Parathyroid adenoma (tissue), 2 donors: ENCODE measurements around the gene SKAP1.
"Not testable (repeated sequence)": the region's sequence is repeated elsewhere in the genome, so short reads cannot be mapped to it uniquely, and the experiment has no call there.

Experiments
- H2AFZ ChIP-seq: fragments of 300-600 bp; sonication (generic); one replicate; pipeline ENCODE4 v1.7.0; 2017; ENCODE audit warnings: antibody characterized with exemption, mild to moderate bottlenecking
- H3K27ac ChIP-seq: fragments of 300-600 bp; sonication (generic); one replicate; pipeline ENCODE4 v1.7.0; 2017
- H3K27me3 ChIP-seq: fragments of 300-600 bp; sonication (generic); one replicate; pipeline ENCODE4 v1.7.0; 2017; ENCODE audit warnings: low read length; ENCODE audit not compliant: control insufficient read depth, insufficient read depth
- H3K36me3 ChIP-seq: fragments of 300-600 bp; sonication (generic); one replicate; pipeline ENCODE4 v1.7.0; 2017; ENCODE audit warnings: low read length; ENCODE audit not compliant: control insufficient read depth, insufficient read depth
- H3K4me1 ChIP-seq: fragments of 300-600 bp; sonication (generic); one replicate; pipeline ENCODE4 v1.7.0; 2017; ENCODE audit warnings: control low read depth
- H3K4me2 ChIP-seq: fragments of 300-600 bp; sonication (generic); one replicate; pipeline ENCODE4 v1.7.0; 2017; ENCODE audit warnings: low read length
- H3K4me3 ChIP-seq: fragments of 300-600 bp; sonication (generic); one replicate; pipeline ENCODE4 v1.7.0; 2017; ENCODE audit warnings: low read depth, low read length
- H3K79me2 ChIP-seq: fragments of 300-600 bp; sonication (generic); one replicate; pipeline ENCODE4 v1.7.0; 2017; ENCODE audit warnings: control low read depth
- H3K9ac ChIP-seq: fragments of 300-600 bp; sonication (generic); one replicate; pipeline ENCODE4 v1.7.0; 2017; ENCODE audit warnings: mild to moderate bottlenecking
- H3K9me3 ChIP-seq: fragments of 300-600 bp; sonication (generic); one replicate; pipeline ENCODE4 v1.7.0; 2017; ENCODE audit warnings: low read length; ENCODE audit not compliant: control insufficient read depth
- TF ChIP-seq, protein P1 (sequence below): fragments of 300-600 bp; sonication (generic); IDR thresholded peaks from one replicate; pipeline ENCODE4 v1.7.0; 2017; ENCODE audit warnings: antibody characterized with exemption, mild to moderate bottlenecking
- donor health status: primary hyperparathyroidism.

The SKAP1 gene

GRCh38 chr17:48207776-48208544, 222.1 kb downstream of the SKAP1 start:
- Histone ChIP-seq H3K36me3 (no peaks in the 10 kb centered on the region), H3K27ac (no peak overlapping the region), H3K27me3 (no peaks in the 10 kb centered on the region), H3K4me1 (no peaks in the 10 kb centered on the region), H3K79me2 (no peaks in the 10 kb centered on the region), H3K4me3 (no peak overlapping the region), H3K9me3 (no peaks in the 10 kb centered on the region), H2AFZ (no peak overlapping the region), H3K4me2 (no peak overlapping the region), H3K9ac (no peak overlapping the region)
- TF ChIP-seq, protein P1, sequence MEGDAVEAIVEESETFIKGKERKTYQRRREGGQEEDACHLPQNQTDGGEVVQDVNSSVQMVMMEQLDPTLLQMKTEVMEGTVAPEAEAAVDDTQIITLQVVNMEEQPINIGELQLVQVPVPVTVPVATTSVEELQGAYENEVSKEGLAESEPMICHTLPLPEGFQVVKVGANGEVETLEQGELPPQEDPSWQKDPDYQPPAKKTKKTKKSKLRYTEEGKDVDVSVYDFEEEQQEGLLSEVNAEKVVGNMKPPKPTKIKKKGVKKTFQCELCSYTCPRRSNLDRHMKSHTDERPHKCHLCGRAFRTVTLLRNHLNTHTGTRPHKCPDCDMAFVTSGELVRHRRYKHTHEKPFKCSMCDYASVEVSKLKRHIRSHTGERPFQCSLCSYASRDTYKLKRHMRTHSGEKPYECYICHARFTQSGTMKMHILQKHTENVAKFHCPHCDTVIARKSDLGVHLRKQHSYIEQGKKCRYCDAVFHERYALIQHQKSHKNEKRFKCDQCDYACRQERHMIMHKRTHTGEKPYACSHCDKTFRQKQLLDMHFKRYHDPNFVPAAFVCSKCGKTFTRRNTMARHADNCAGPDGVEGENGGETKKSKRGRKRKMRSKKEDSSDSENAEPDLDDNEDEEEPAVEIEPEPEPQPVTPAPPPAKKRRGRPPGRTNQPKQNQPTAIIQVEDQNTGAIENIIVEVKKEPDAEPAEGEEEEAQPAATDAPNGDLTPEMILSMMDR: no peak

- H3K4me1 ChIP-seq, H3K79me2 ChIP-seq, H3K27ac ChIP-seq, H3K36me3 ChIP-seq, H3K4me2 ChIP-seq, H3K9me3 ChIP-seq, H2AFZ ChIP-seq, H3K4me3 ChIP-seq, H3K27me3 ChIP-seq, H3K9ac ChIP-seq: not testable (repeated sequence)
These were observed 223.0 kb downstream of the SKAP1 start for GRCh38 chr17:48207036-48207435.

GRCh38 chr17:48202959-48203358, 227.1 kb downstream of the SKAP1 start:
- TF ChIP-seq, protein P1: no peak
- no peak overlapping the region for H3K4me2 ChIP-seq
- H3K4me3 ChIP-seq: no peak overlapping the region
- H2AFZ ChIP-seq: no peak overlapping the region
- no peak overlapping the region for H3K9ac ChIP-seq
- no peaks in the 10 kb centered on the region for H3K4me1 ChIP-seq
- no peaks in the 10 kb centered on the region for H3K9me3 ChIP-seq
- no peak overlapping the region for H3K27ac ChIP-seq
- no peaks in the 10 kb centered on the region for H3K79me2 ChIP-seq
- H3K36me3 ChIP-seq: no peaks in the 10 kb centered on the region
- no peaks in the 10 kb centered on the region for H3K27me3 ChIP-seq

DNA sequence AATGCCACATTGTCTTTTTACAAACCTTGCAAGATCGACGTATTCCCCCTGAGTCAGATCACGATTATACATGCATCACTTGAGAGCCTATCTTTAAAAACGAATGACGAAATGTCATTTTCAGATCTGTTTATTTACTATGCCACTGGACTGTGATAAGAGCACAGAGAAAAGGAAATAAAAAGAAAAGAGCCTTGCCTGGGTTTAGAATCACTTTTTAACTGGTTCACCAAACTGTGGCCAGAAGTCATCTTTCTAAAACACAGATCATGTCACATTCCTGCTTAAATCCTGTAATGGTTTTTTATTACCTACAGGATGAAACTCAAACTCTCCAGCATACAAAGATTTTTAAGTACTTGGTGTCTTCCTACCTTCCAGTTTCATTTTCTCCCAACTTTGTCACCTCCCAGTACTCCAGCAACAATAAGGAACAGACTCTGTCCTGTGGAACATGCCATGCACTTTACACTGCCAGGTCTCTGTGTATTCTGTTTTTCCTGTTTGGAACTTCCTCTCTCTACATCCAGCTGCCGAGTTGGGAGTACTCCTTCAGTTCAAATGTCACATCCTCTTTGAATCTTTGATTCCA, 231.0 kb downstream of the SKAP1 start:
- Histone ChIP-seq H3K36me3 (no peaks in the 10 kb centered on the region), H2AFZ (no peak overlapping the region), H3K27me3 (no peaks in the 10 kb centered on the region), H3K4me3 (peak overlapping the region; percentile 0), H3K79me2 (no peaks in the 10 kb centered on the region), H3K27ac (no peak overlapping the region), H3K4me1 (no peaks in the 10 kb centered on the region), H3K9ac (no peak overlapping the region), H3K9me3 (no peaks in the 10 kb centered on the region), H3K4me2 (peak overlapping the region; percentile 29)
- TF ChIP-seq, protein P1: no peak

- Histone ChIP-seq H3K9me3 (no peaks in the 10 kb centered on the region), H3K79me2 (no peaks in the 10 kb centered on the region), H2AFZ (no peak overlapping the region), H3K4me1 (no peaks in the 10 kb centered on the region), H3K9ac (no peak overlapping the region), H3K36me3 (no peaks in the 10 kb centered on the region), H3K4me2 (no peak overlapping the region), H3K27ac (no peak overlapping the region), H3K4me3 (no peak overlapping the region), H3K27me3 (no peaks in the 10 kb centered on the region)
- TF ChIP-seq, protein P1: no peak
These were observed 234.1 kb downstream of the SKAP1 start for GRCh38 chr17:48195910-48196309.
